GM21737 (cell line): ENCODE data around the gene PTGIR.

Experiments
- ATAC-seq: cut with Tn5 transposase; IDR thresholded peaks from one replicate; pipeline ENCODE4 v1.9.1; 2021; ENCODE audit warnings: mild to moderate bottlenecking, moderate library complexity; ENCODE audit not compliant: unreplicated experiment

The PTGIR gene

GRCh38 chr19:46624958-46625661 lies at the start of gene PTGIR:
Gene PTGIR (minus strand): TSS chr19:46625089. CDS start chr19:46624225, 864 bp downstream.
- ATAC-seq: no peak

DNA sequence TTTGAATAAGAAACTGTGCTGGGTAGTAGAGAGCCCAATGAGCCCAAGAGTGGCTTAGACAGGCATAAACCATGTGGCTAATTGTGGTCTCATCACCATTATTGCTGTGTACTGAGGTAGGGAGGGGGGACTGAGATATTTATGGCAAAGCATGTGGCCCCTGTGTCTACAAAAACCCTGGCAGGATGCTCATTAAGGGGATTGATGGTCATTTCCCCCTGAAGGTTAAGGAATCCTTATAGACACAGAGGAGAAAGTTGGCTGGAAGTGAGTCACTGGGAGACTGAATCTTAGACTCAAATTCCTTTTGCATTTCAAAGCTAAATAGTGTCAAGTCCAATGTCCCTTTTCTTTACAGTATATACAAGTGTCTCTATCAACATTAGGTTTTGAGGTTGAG lies 45.9 kb upstream of the PTGIR start:
- no peak for ATAC-seq

GRCh38 chr19:46668662-46669061 lies 43.8 kb upstream of the PTGIR start:
- no peak for ATAC-seq

- no peak for ATAC-seq
These were observed 40.2 kb upstream of the PTGIR start for GRCh38 chr19:46665072-46665471.

DNA sequence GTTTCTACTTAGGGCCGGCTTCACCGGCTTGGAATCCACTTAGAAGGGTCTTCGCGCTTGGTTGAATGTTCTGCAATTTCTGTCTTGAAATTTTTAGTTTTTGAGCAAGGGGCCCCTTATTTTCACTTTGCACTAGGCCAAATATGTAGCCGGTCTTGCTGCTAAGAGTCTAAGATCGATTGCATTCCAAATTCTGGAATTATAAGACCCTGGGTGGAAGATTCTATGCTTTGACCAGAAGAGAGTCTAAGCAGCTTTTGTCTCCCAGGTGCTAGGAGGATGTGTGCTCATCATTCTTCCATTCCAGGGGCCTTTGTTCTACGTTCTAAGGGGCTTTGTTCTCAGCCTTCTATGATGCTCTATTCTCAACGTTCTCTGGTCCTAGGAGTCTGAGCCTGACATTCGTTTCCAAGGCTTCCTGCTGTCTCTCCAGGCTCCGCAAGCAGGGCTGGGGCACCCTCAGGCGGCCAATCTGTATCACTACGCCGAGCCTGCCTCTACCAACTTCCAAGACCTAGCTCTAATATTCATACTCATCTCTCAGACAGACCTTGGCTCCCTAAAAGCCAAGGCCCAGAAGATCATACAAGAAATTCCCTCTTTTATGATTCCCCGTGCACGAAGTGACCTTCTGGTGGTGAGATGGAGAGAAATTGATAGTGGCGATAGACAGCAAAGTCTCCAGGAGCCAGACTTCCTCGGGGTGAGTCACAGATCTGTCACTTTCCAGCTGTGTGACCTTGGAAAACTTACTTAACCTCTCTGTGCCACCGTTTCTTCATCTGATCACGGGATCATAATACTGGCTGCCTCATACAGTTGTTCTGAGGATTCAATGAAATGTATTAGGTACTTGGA lies 37.1 kb upstream of the PTGIR start:
- no peak for ATAC-seq

DNA sequence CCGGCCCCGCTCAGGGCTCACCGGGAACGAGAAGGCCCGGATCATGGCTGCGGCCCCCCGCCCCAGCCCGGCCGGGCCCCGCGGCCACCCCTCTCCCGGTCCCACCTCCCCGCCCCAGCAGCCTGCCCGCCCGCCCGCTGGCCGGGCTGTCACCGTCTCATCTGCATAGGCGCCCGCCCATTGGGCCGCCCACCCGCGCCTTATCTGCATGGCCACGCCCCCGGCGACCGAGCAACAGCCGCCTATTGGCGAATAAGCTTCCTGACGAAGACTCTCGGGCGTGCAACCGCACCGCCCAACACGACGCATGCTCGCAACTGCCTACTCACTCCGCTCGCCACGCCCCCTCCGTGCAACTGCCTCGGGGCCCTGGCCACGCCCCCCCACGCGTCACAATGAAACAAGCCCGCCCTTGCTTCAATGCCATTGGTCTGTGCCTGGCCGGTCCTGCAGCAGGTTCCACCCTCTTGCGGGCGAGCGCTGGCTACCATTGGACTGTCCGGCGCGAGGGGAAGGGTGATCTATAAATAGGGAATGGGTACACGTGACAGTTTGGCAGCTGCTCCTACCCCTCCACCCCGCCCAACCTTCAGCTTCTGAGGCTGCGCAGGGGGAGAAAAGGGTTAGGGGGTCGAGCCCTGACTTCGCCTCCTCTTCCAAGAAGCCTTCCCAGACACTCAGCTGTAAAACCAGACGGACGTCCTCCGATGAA lies 36.3 kb upstream of the PTGIR start, which contains the start of gene DACT3:
Gene DACT3 (minus strand): TSS at position 163 of the 712 bp plus-strand sequence. CDS start 118 bp downstream, at position 45.
- peak; percentile 86 for ATAC-seq

- peak; percentile 1 for ATAC-seq
These were observed 35.7 kb upstream of the PTGIR start for GRCh38 chr19:46660551-46661019.

- ATAC-seq: no peak
These were observed 35.2 kb upstream of the PTGIR start for GRCh38 chr19:46660008-46660517.

GRCh38 chr19:46659151-46660007 lies 34.5 kb upstream of the PTGIR start:
- no peak for ATAC-seq

GRCh38 chr19:46656541-46656940 lies 31.7 kb upstream of the PTGIR start:
- no peak for ATAC-seq

DNA sequence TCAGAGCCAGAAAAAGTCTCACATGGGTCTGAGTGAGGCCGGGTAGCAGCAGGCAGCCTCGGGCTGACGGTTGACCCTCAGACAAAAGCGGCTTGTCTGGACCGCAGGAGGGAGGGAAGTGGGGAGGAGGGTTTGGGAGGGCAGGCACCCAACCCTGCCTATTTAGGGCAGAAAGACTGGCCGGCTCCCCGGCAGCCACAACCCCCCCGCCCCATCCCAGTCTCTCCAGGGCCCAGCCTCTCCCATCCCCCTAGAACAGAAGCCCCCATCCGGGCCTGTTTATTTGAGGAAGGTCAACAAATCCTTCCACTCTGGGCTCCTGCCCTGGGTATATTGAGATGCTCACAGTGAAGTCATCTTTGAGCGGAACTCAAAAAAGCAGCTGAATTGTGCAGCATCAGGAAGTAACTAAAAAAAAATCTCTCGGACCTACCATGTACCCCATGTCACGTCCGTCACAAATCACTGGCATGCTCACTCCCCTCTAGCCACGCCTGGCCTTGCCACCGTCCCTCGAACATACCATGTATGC lies 29.8 kb upstream of the PTGIR start:
- no peak for ATAC-seq

GRCh38 chr19:46650445-46650844 lies 25.6 kb upstream of the PTGIR start:
- ATAC-seq: no peak

DNA sequence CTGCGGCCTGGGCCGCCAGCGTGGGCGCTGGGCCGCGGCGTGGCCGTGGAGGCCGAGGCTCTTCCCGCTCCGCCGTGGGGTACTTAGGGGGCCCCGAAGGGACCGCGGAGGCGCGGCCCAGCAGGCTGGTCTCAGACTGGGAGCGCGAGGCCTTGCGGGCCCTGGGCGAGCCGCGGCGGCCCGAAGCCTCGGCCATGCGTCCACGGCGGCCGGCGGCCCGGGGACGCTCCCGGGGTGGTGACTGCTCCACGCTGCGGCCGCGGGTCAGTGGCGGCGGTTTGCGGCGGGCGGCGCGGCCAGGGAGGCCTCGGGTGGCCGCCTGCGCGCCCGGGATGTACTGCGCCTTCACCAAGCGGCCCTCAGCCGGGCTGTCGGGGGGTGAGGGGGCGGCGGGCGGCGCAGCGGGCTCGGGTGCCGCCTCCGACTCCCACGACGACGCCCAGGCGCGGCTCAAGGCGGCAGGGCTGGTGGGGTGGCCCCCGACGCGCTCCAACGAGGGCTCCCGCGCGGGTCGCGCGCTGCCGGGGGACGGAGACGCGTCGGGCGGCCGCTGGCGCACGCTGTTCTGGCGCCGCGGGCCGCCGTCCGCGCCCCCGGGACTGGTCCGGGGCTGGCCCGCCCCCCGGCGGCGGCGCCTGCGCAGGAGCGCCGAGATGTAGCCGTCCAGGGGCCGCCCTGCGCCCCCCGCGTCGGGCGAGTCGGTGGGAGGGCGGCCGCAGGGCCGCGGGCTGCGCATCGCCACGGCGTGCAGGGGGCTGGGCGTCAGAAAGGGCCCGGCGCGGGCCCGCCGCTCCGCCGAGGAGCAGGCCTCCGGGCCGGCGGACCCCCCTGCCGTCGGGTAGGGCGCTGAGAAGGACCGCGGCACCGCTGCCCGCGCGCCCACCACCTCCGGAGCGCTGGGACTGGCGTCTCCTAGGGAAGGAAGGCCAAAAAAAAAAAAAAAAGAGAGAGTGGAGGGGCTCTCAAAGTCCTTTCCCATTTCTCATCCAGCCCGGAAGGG lies 24.4 kb upstream of the PTGIR start:
- no peak for ATAC-seq

- ATAC-seq: no peak
These were observed 23.4 kb upstream of the PTGIR start for GRCh38 chr19:46648060-46648960.

DNA sequence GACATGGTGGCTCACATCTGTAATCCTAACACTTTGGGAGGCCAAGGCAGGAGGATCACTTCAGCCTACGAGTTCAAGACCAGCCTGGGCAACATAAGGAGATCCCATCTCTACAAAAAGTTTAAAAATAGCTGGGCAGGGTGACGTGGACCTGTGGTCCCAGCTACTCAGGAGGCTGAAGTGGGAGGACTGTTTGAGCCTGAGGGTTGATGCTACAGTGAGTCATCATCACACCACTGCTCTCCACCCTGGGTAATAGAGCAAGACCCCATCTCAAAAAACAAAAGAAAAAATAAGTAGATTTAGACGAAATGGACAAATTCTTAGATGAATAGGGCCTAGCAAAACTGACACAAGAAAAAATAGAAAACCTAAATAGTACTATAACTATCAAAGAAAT lies 21.5 kb upstream of the PTGIR start:
- no peak for ATAC-seq

- ATAC-seq: no peak
These were observed 19.8 kb upstream of the PTGIR start for GRCh38 chr19:46644720-46645119.

- no peak for ATAC-seq
These were observed 15.8 kb upstream of the PTGIR start for GRCh38 chr19:46640656-46641055.
